ENCODE data around the gene IL3RA.

IL3RA gene

GRCh38 chrX:1386338-1387127 lies 49.9 kb downstream of the IL3RA start:
- DNase-seq (ENCODE audit: insufficient read length, low spot score), result no peak
- FAIRE-seq, result no peak
- TF ChIP-seq CTCF (IDR thresholded peaks at IDR 0.05; ENCODE audit: insufficient read depth, missing control alignments), result no peak

- FAIRE-seq, result no peak
- DNase-seq (ENCODE audit: insufficient read length, low spot score), result no peak
- no peak for TF ChIP-seq CTCF (IDR thresholded peaks at IDR 0.05; ENCODE audit: insufficient read depth, missing control alignments)
Measured at GRCh38 chrX:1387141-1387776, 50.7 kb downstream of the IL3RA start.

- no peak for FAIRE-seq
- TF ChIP-seq CTCF (IDR thresholded peaks at IDR 0.05; ENCODE audit: insufficient read depth, missing control alignments), result no peak
- DNase-seq (ENCODE audit: insufficient read length, low spot score), result no peak
Measured at GRCh38 chrX:1388651-1389050, 52.1 kb downstream of the IL3RA start.

GRCh38 chrX:1389181-1389992 lies 52.8 kb downstream of the IL3RA start:
- DNase-seq (ENCODE audit: insufficient read length, low spot score) (no peak), FAIRE-seq (no peak)
- TF ChIP-seq CTCF (IDR thresholded peaks at IDR 0.05; ENCODE audit: insufficient read depth, missing control alignments), result no peak

- DNase-seq (ENCODE audit: insufficient read length, low spot score) (no peak), FAIRE-seq (no peak)
- TF ChIP-seq CTCF (IDR thresholded peaks at IDR 0.05; ENCODE audit: insufficient read depth, missing control alignments), result no peak
Measured at GRCh38 chrX:1389993-1390285, 53.4 kb downstream of the IL3RA start.

GRCh38 chrX:1390621-1391369 lies 54.2 kb downstream of the IL3RA start:
- FAIRE-seq, result no peak
- no peak for TF ChIP-seq CTCF (IDR thresholded peaks at IDR 0.05; ENCODE audit: insufficient read depth, missing control alignments)
- no peak for DNase-seq (ENCODE audit: insufficient read length, low spot score)

Data from D721Med (cell line).